PFSK-1 (cell line): ENCODE measurements around the gene STBD1.

Experiments used
- POLR2AphosphoS5 ChIP-seq: IDR thresholded peaks from 2 replicates; pipeline ENCODE4 v1.6.1; 2012; ENCODE audit warnings: low read depth, mild to moderate bottlenecking, control low read depth, low read length, moderate library complexity
- SIN3A ChIP-seq: IDR thresholded peaks from 2 replicates; pipeline ENCODE4 v1.6.1; 2012; ENCODE audit warnings: mild to moderate bottlenecking, low read length, moderate library complexity, borderline replicate concordance; ENCODE audit not compliant: insufficient read depth
- TAF1 ChIP-seq: IDR thresholded peaks from 2 replicates; pipeline ENCODE4 v1.6.1; 2012; ENCODE audit warnings: low read length, control low read depth, borderline replicate concordance; ENCODE audit not compliant: insufficient read depth

DNA sequence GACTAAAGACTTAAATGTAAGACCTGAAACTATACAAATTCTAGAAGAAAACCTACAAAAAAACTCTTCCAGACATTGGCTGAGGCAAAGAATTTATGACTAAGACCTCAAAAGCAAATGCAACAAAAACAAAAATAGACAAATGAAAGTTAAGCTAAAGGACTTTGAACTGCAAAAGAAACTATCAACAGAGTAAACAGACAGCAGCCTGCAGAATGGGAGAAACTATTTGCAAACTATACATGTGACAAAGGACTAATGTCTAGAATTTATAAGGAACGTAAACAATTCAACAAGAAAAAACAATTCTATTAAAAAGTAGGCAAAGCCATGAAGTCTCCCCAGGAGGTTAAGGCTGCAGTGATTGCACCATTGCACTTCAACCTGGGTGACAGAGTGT is 46.0 kb upstream of the STBD1 start:
- TF ChIP-seq SIN3A (no peak), POLR2AphosphoS5 (no peak), TAF1 (no peak)
